TTC549 (cell line): ENCODE results near the gene ZDHHC14.
"Not testable (repeated sequence)": the region's sequence is repeated elsewhere in the genome, so short reads cannot be mapped to it uniquely, and the experiment has no call there.

ENCODE experiments used
- FAIRE-seq: peaks from 2 replicates; lab custom pipeline; 2012; peaks lifted over from hg19 to GRCh38; lab: Jason Lieb, UNC

ZDHHC14 gene

GRCh38 chr6:157720964-157721363 is 340.0 kb downstream of the ZDHHC14 start:
- not testable (repeated sequence) for FAIRE-seq

DNA sequence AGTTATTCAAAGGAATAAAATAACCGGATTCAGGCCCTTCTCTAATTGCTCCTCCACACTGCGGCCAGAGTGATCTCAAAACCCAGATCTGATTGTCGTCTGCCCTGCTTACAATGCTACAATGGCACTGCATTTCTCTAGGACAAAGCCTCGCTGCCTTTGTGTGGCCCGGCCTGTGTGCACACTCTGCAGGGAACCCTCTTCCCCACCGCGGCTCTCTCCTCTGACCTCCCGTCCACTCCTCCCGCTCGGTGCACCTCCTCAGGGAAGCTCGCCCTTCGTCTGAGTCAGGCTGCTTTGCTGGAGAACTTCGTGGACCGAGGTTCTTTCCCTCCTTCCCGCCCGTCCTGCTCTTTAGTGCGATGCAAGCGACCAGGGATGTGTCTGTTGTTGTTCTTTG is 340.4 kb downstream of the ZDHHC14 start:
- no peak for FAIRE-seq

DNA sequence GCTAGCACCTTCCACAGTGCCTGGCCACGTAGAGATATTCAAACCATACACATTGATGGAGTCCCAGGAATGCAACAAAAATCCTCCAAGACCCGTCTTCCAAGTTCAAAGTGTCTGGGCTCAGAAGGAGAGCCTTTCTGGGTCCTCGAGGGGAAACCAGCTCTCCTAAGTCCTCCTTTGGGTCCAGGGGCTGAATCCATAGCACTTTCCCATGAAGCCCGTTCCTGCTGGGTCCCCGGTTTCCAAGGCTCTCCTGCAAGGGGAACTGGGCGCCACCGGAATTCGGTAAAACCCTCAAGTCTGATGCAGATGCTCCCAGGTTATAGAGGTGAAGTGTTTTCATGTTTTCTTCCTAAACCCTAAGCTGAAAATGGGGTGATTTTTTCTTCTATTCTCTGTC is 340.8 kb downstream of the ZDHHC14 start:
- no peak for FAIRE-seq

DNA sequence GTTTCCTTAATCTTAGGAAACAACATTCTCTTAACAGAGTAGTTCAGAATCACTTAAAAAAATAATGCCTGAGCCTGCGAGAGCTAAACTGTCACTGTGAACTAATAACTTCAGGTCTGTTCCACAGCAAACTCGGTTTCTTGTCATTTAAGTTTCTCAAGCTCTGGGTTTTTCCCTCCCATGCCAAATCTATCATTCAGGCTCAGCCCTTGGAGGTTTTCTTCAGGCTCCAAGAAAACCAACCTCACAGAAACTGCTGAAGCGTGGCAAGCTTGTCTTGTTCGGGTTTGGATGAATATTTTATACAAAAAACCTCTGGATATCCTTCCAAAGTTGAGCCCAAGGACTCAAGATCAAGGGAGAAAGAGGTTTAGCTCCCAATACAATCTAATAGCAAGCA is 342.4 kb downstream of the ZDHHC14 start:
- FAIRE-seq = no peak

DNA sequence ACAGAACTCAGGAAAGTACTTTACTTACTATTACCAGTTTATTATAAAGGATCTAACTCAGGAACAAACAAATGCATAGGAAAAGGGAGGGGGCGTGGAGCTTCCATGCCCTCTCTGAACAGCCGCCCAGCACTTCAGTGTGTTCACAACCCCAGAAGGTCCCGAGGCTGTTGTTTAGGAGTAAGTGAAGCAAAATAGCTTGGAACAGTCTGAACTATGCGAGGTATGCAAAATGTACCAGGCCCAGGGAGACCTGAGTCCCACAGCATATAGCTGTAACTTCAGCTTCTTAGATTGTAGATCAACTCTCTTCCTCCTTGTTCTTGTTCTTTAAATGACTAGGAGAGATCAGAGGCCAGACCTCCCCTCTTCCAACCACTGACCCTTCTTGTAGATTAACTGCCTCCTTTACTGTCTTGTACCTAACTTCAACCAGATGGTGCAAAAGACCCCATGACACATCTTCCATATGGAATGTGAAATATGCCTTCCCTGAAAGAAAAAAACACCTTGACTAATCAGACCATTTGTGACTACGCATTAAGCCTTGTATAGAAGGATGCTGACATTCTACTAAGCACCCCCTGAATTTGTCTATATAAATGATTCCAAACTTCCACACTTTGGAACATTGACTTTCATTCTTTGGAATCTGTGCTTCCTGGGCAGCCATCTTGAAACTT is 343.3 kb downstream of the ZDHHC14 start:
- FAIRE-seq = no peak

DNA sequence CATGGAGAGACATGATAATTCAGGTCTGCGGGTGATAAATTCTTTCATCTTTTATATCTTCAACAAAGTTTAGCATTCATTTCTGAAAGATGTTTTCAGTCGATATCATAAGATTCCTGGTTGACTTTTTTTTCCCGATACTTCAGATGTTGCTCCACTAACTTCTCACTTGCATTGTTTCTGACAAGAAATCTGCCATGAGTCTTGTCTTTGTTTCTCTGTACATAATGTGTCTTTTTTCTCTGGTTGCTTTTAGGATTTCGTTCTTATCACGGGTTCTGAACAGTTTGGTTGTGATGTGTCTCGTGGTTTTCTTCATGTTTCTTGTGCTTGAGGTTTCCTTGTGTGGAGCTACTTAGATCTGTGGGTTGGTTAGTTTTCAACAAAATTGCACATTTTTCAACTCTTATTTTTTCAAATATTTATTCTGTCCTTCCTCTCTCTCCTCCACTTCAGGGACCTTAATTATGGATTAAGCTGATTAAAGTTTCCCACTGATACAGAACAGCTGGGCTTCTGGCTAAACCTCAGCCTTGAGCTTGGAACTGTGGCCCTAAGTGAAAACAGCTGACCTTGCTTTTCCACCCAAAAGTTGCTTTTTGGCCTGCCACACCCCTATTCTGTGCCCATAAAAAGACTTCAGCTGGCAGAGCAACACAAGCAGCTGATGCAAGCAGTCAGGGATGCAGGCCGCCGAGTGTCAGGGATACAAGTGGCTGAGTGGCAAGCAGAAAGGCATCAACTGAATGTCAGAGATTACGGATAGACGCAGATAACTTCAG is 344.2 kb downstream of the ZDHHC14 start:
- FAIRE-seq = no peak

GRCh38 chr6:157725836-157726235 is 344.8 kb downstream of the ZDHHC14 start:
- no peak for FAIRE-seq

- FAIRE-seq = no peak
Observed at GRCh38 chr6:157726892-157727628, 346.1 kb downstream of the ZDHHC14 start.
